K562 (cell line): ENCODE measurements around the gene AJM1. TPM values are rescaled to one million over a fixed set of nuclear protein-coding genes. Genes with fewer than 3 reads are reported as not detected.
A peak's percentile ranks its signal among the peaks of the same experiment; 100 is the strongest.

Source experiments
- ARHGAP35 ChIP-seq: fragments of 450-650 bp; IDR thresholded peaks from 2 replicates; pipeline ENCODE4 v1.6.1; 2018; ENCODE audit not compliant: partially characterized antibody
- ATF6 ChIP-seq: sonication (generic); formaldehyde crosslinking; IDR thresholded peaks from 2 replicates; pipeline ENCODE4 v1.4.0; 2020; ENCODE audit warnings: mild to moderate bottlenecking, missing genetic modification reagents
- BRF1 ChIP-seq: IDR thresholded peaks from 3 replicates; pipeline ENCODE4 v1.6.1; 2011; ENCODE audit warnings: borderline replicate concordance, mild to moderate bottlenecking; ENCODE audit not compliant: insufficient read length; ENCODE audit errors: extremely low read depth
- CEBPB ChIP-seq: fragments of 450-650 bp; IDR thresholded peaks from 2 replicates; pipeline ENCODE4 v1.6.1; 2016; ENCODE audit warnings: missing genetic modification characterization, missing compliant biosample characterization
- CREB1 ChIP-seq, 2 experiments: sonication (generic) in 1 of 2; formaldehyde crosslinking in 1 of 2; IDR thresholded peaks; 2 replicates each; pipeline versions ENCODE4 v1.6.1 to v1.8.0; 2012 to 2022; ENCODE audit warnings: inconsistent platforms in 1 of 2, mild to moderate bottlenecking in 1 of 2, missing genetic modification reagents in 1 of 2, moderate library complexity in 1 of 2
- NUFIP1 ChIP-seq: fragments of 450-650 bp; IDR thresholded peaks from 2 replicates; pipeline ENCODE4 v1.6.1; 2018; ENCODE audit not compliant: partially characterized antibody
- POLR3A ChIP-seq: IDR thresholded peaks from 2 replicates; pipeline ENCODE4 v1.6.1; 2011; ENCODE audit warnings: borderline replicate concordance, mild to moderate bottlenecking, moderate library complexity; ENCODE audit not compliant: insufficient read length, insufficient read depth; ENCODE audit errors: extremely low read depth
- RB1 ChIP-seq: fragments of 450-650 bp; IDR thresholded peaks from 2 replicates; pipeline ENCODE4 v1.6.1; 2017; ENCODE audit warnings: low read depth, mild to moderate bottlenecking
- SAP30 ChIP-seq: fragments of 200-600 bp; sonication (generic); IDR thresholded peaks from 2 replicates; pipeline ENCODE4 v1.6.1; 2012; ENCODE audit warnings: borderline replicate concordance, low read depth, mild to moderate bottlenecking, moderate library complexity, low read length, control low read depth, inconsistent platforms; ENCODE audit not compliant: insufficient read depth, poor library complexity, severe bottlenecking
- SOX6 ChIP-seq: fragments of 450-650 bp; IDR thresholded peaks from 2 replicates; pipeline ENCODE4 v1.6.1; 2014; ENCODE audit warnings: mild to moderate bottlenecking
- TAF15 ChIP-seq: fragments of 200-400 bp; formaldehyde crosslinking; IDR thresholded peaks from 2 replicates; pipeline ENCODE4 v1.6.1; 2017; ENCODE audit warnings: mild to moderate bottlenecking, low read depth, low read length, moderate library complexity
- TEAD2 ChIP-seq: fragments of 450-650 bp; IDR thresholded peaks from 2 replicates; pipeline ENCODE4 v1.6.1; 2016; ENCODE audit warnings: missing genetic modification characterization, control low read depth, missing compliant biosample characterization
- XRCC4 ChIP-seq: IDR thresholded peaks from one replicate; pipeline ENCODE4 v1.6.1; 2011; ENCODE audit not compliant: insufficient read depth, insufficient read length; ENCODE audit errors: extremely low read depth
- ZNF197 ChIP-seq: fragments of 200-800 bp; sonication (Bioruptor generic); IDR thresholded peaks from 2 replicates; pipeline ENCODE4 v1.6.1; 2016; ENCODE audit warnings: low read depth, missing genetic modification characterization, missing compliant biosample characterization
- polyA plus RNA-seq, 8 experiments: library from polyadenylated mRNA; depleted of rRNA in 4 of 8; stranded (reverse) in 5 of 8; unstranded in 3 of 8; fragments of >200 nt; fragmentation: Nextera tagmentation in 2 of 8; fragmentation: Illumina TruSeq in 1 of 8; extraction: Ambion mirVana in 2 of 8; extraction: Trizol in 1 of 8; gene quantifications; 2 replicates each; pipeline versions ENCODE4 v1.2.1 to v1.2.3, GENCODE V29; 2011 to 2014; ENCODE audit warnings: inconsistent platforms in 1 of 8, missing spikeins in 1 of 8
- total RNA-seq, 7 experiments: library from RNA; depleted of rRNA in 6 of 7; stranded (reverse); fragments of >200 nt in 6 of 7; fragmentation: Illumina TruSeq in 2 of 7; extraction: Trizol in 2 of 7; gene quantifications; 2 replicates each; pipeline versions ENCODE4 v1.2.1 to v1.2.3, GENCODE V29; 2011 to 2021; ENCODE audit warnings: low replicate concordance in 1 of 7
- TF ChIP-seq, protein P1 (sequence below): fragments of 250-450 bp; sonication (Bioruptor Pico); IDR thresholded peaks from 2 replicates; pipeline ENCODE4 v1.5.0; 2022; ENCODE audit warnings: mild to moderate bottlenecking
- TF ChIP-seq, protein P2 (sequence below), 2 experiments: IDR thresholded peaks in 1 of 2; conservative IDR thresholded peaks in 1 of 2; 2 replicates each; pipeline ENCODE4 v1.6.1; 2016; ENCODE audit warnings: low read depth in 2 of 2, mild to moderate bottlenecking in 1 of 2, missing compliant biosample characterization in 1 of 2, missing genetic modification characterization in 1 of 2, moderate library complexity in 1 of 2
- TF ChIP-seq, protein P3 (sequence below): fragments of 250-450 bp; sonication (Bioruptor Pico); IDR thresholded peaks from 2 replicates; pipeline ENCODE4 v1.5.1; 2021; ENCODE audit warnings: mild to moderate bottlenecking

The AJM1 gene
- total and polyA plus RNA-seq, 9 of the 15 experiments (the other 6 are each of a cell fraction or from before 2014, with no cell fraction given), result 0.01 to 3.7 (median 0.65) TPM; not detected in 1

- TF ChIP-seq, protein P1, sequence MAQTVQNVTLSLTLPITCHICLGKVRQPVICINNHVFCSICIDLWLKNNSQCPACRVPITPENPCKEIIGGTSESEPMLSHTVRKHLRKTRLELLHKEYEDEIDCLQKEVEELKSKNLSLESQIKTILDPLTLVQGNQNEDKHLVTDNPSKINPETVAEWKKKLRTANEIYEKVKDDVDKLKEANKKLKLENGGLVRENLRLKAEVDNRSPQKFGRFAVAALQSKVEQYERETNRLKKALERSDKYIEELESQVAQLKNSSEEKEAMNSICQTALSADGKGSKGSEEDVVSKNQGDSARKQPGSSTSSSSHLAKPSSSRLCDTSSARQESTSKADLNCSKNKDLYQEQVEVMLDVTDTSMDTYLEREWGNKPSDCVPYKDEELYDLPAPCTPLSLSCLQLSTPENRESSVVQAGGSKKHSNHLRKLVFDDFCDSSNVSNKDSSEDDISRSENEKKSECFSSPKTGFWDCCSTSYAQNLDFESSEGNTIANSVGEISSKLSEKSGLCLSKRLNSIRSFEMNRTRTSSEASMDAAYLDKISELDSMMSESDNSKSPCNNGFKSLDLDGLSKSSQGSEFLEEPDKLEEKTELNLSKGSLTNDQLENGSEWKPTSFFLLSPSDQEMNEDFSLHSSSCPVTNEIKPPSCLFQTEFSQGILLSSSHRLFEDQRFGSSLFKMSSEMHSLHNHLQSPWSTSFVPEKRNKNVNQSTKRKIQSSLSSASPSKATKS (CRISPR knock-in tag), result no peak
- TF ChIP-seq XRCC4, result no peak
- TF ChIP-seq ZNF197 (CRISPR knock-in tag), result no peak
- no peak for TF ChIP-seq SAP30
- TF ChIP-seq SOX6, result no peak
- TF ChIP-seq CREB1 (IDR thresholded peaks at IDR 0.05), result peak; percentile 37; the same call in 1 of the 2 replicates
- peak; percentile 62 for TF ChIP-seq CREB1 (CRISPR knock-in tag; IDR thresholded peaks at IDR 0.05)
- no peak for TF ChIP-seq TAF15
- no peak for TF ChIP-seq CEBPB (tag)
- TF ChIP-seq, protein P2, sequence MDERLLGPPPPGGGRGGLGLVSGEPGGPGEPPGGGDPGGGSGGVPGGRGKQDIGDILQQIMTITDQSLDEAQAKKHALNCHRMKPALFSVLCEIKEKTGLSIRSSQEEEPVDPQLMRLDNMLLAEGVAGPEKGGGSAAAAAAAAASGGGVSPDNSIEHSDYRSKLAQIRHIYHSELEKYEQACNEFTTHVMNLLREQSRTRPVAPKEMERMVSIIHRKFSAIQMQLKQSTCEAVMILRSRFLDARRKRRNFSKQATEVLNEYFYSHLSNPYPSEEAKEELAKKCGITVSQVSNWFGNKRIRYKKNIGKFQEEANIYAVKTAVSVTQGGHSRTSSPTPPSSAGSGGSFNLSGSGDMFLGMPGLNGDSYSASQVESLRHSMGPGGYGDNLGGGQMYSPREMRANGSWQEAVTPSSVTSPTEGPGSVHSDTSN (CRISPR knock-in tag; IDR thresholded peaks at IDR 0.05; ENCODE audit: low read depth), result no peak
- TF ChIP-seq, protein P2 (tag; conservative IDR thresholded peaks at IDR 0.05; ENCODE audit: low read depth), result no peak
- TF ChIP-seq POLR3A, result no peak
- TF ChIP-seq BRF1, result no peak
- no peak for TF ChIP-seq ARHGAP35
- no peak for TF ChIP-seq NUFIP1
- TF ChIP-seq ATF6 (CRISPR knock-in tag), result no peak
- TF ChIP-seq, protein P3, sequence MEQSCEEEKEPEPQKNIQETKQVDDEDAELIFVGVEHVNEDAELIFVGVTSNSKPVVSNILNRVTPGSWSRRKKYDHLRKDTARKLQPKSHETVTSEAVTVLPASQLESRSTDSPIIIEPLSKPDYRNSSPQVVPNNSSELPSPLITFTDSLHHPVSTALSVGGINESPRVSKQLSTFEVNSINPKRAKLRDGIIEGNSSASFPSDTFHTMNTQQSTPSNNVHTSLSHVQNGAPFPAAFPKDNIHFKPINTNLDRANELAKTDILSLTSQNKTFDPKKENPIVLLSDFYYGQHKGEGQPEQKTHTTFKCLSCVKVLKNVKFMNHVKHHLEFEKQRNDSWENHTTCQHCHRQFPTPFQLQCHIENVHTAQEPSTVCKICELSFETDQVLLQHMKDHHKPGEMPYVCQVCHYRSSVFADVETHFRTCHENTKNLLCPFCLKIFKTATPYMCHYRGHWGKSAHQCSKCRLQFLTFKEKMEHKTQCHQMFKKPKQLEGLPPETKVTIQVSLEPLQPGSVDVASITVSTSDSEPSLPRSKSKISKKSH, result no peak
- peak; percentile 67; the same call in 1 of the 2 replicates for TF ChIP-seq RB1
- no peak for TF ChIP-seq TEAD2 (tag)
Observed at GRCh38 chr9:136847826-136848392, 5.6 kb downstream of the AJM1 start (continued).
